Measurements from ENCODE around the gene NUB1.

GRCh38 chr7:151348970-151349369 is 7.4 kb downstream of the NUB1 start:
- no peak for TF ChIP-seq POLR2AphosphoS5 (IDR thresholded peaks at IDR 0.05)
- TF ChIP-seq CTCF (IDR thresholded peaks at IDR 0.05), result no peak
